Measurements from ENCODE around the gene STYK1.

Gene STYK1

GRCh38 chr12:10673659-10674384 lies at the start of gene STYK1:
Gene STYK1 (minus strand): TSS chr12:10674052. CDS start chr12:10634618, 39,434 bp downstream.
- H3K27ac ChIP-seq (ENCODE audit: low read length) = no peak within 1 kb of the TSS
- peak; percentile 84 for ATAC-seq (ENCODE audit: insufficient read depth, low read depth)

GRCh38 chr12:10722905-10723746 lies 49.3 kb upstream of the STYK1 start, which contains the start of gene YBX3:
Gene YBX3 (minus strand): TSS chr12:10723323. CDS start chr12:10723111, 212 bp downstream.
- peaks cover 27% of the 10 kb centered on the region; the same call in 1 of the 2 replicates for H4K20me1 ChIP-seq (ENCODE audit: insufficient read depth, low read length)
- H3K9me3 ChIP-seq (ENCODE audit: insufficient read depth, low read length, severe bottlenecking) = no peaks in the 10 kb centered on the region
- TF ChIP-seq CTCF (IDR thresholded peaks at IDR 0.05; ENCODE audit: borderline replicate concordance, extremely low read depth, low read length, poor library complexity, severe bottlenecking) (no peak), EZH2 (IDR thresholded peaks at IDR 0.05; ENCODE audit: borderline replicate concordance, low read depth, low read length, severe bottlenecking) (no peak)
- H2AFZ ChIP-seq (ENCODE audit: low read depth, low read length) = peak within 1 kb of the TSS; percentile 62
- no peaks in the 10 kb centered on the region for H3K36me3 ChIP-seq (ENCODE audit: insufficient read depth, low read length)
- H3K4me3 ChIP-seq (ENCODE audit: low read depth in 1 of 2, low read length in 2 of 2) = peak within 1 kb of the TSS; percentile 29 to 61; a peak in 3 of 4 replicates
- H3K9ac ChIP-seq (ENCODE audit: low read depth, low read length) = peak within 1 kb of the TSS; percentile 52
- peaks cover 60% of the 10 kb centered on the region for H3K4me1 ChIP-seq (ENCODE audit: insufficient read depth, low read length)
- peak within 1 kb of the TSS; percentile 78 for H3K4me2 ChIP-seq (ENCODE audit: insufficient read depth, low read length)
- H3K27me3 ChIP-seq (ENCODE audit: insufficient read depth, low read length, poor library complexity) = peaks cover 39% of the 10 kb centered on the region
- DNase-seq (peak; percentile 75), ATAC-seq (ENCODE audit: insufficient read depth, low read depth) (peak; percentile 57)
- peaks cover 47% of the 10 kb centered on the region for H3K79me2 ChIP-seq (ENCODE audit: insufficient read depth, low read length)
- peak within 1 kb of the TSS; percentile 68 for H3K27ac ChIP-seq (ENCODE audit: low read length)

More at GRCh38 chr12:10673659-10674384, at the start of gene STYK1:
- Histone ChIP-seq H3K4me2 (ENCODE audit: insufficient read depth, low read length) (peak within 1 kb of the TSS; percentile 53), H4K20me1 (ENCODE audit: insufficient read depth, low read length) (0 out of 2 replicates have a peak, but pooled peaks cover 3% of the 10 kb centered on the region), H2AFZ (ENCODE audit: low read depth, low read length) (no peak within 1 kb of the TSS), H3K4me3 (ENCODE audit: low read depth in 1 of 2, low read length in 2 of 2) (no peak within 1 kb of the TSS), H3K9me3 (ENCODE audit: insufficient read depth, low read length, severe bottlenecking) (no peaks in the 10 kb centered on the region), H3K79me2 (ENCODE audit: insufficient read depth, low read length) (no peaks in the 10 kb centered on the region), H3K4me1 (ENCODE audit: insufficient read depth, low read length) (peaks cover 17% of the 10 kb centered on the region), H3K36me3 (ENCODE audit: insufficient read depth, low read length) (no peaks in the 10 kb centered on the region), H3K9ac (ENCODE audit: low read depth, low read length) (no peak within 1 kb of the TSS), H3K27me3 (ENCODE audit: insufficient read depth, low read length, poor library complexity) (peaks cover 4% of the 10 kb centered on the region)
- DNase-seq = peak; percentile 71
- TF ChIP-seq CTCF (IDR thresholded peaks at IDR 0.05; ENCODE audit: borderline replicate concordance, extremely low read depth, low read length, poor library complexity, severe bottlenecking) (peak; percentile 83), EZH2 (IDR thresholded peaks at IDR 0.05; ENCODE audit: borderline replicate concordance, low read depth, low read length, severe bottlenecking) (no peak)

GRCh38 chr12:10722502-10722904 lies 48.7 kb upstream of the STYK1 start:
- H3K4me1 ChIP-seq (ENCODE audit: insufficient read depth, low read length) = peaks cover 66% of the 10 kb centered on the region
- H2AFZ ChIP-seq (ENCODE audit: low read depth, low read length) = peak overlapping the region; percentile 62

More at GRCh38 chr12:10722502-10722904, 48.7 kb upstream of the STYK1 start:
- H3K4me3 ChIP-seq (ENCODE audit: low read depth in 1 of 2, low read length in 2 of 2) = peak overlapping the region; percentile 29 to 61; a peak in 3 of 4 replicates
- H3K27ac ChIP-seq (ENCODE audit: low read length) = peak overlapping the region; percentile 68
- peaks cover 53% of the 10 kb centered on the region for H3K79me2 ChIP-seq (ENCODE audit: insufficient read depth, low read length)
- H3K27me3 ChIP-seq (ENCODE audit: insufficient read depth, low read length, poor library complexity) = peaks cover 34% of the 10 kb centered on the region
- ATAC-seq (ENCODE audit: insufficient read depth, low read depth) (peak; percentile 47), DNase-seq (peak; percentile 50)
- peaks cover 29% of the 10 kb centered on the region; the same call in 1 of the 2 replicates for H4K20me1 ChIP-seq (ENCODE audit: insufficient read depth, low read length)
- TF ChIP-seq EZH2 (IDR thresholded peaks at IDR 0.05; ENCODE audit: borderline replicate concordance, low read depth, low read length, severe bottlenecking) (no peak), CTCF (IDR thresholded peaks at IDR 0.05; ENCODE audit: borderline replicate concordance, extremely low read depth, low read length, poor library complexity, severe bottlenecking) (peak; percentile 41)
- H3K4me2 ChIP-seq (ENCODE audit: insufficient read depth, low read length) = peak overlapping the region; percentile 78
- 0 out of 2 replicates have a peak, but pooled peaks cover 2% of the 10 kb centered on the region for H3K36me3 ChIP-seq (ENCODE audit: insufficient read depth, low read length)
- H3K9me3 ChIP-seq (ENCODE audit: insufficient read depth, low read length, severe bottlenecking) = no peaks in the 10 kb centered on the region
- peak overlapping the region; percentile 52 for H3K9ac ChIP-seq (ENCODE audit: low read depth, low read length)
